Type B pancreatic cell (in vitro differentiated cells): Measurements from ENCODE around the gene ZNF467. TPM values are rescaled to one million over a fixed set of nuclear protein-coding genes. Genes with fewer than 3 reads are reported as not detected.

ENCODE experiments used
- DNase-seq: peaks from one replicate; pipeline ENCODE4 v3.0.0; 2021; ENCODE audit warnings: mixed read lengths; ENCODE audit not compliant: unreplicated experiment; ENCODE audit errors: extremely low spot score
- H3K27ac Mint-ChIP-seq: 2 replicates; pipeline ENCODE4 v1.8.0; 2021; ENCODE audit warnings: mild to moderate bottlenecking, mixed read lengths
- H3K27me3 Mint-ChIP-seq: 2 replicates; pipeline ENCODE4 v1.8.0; 2021; ENCODE audit warnings: mixed read lengths
- H3K36me3 Mint-ChIP-seq: 2 replicates; pipeline ENCODE4 v1.8.0; 2021; ENCODE audit warnings: mixed read lengths
- H3K4me1 Mint-ChIP-seq: one replicate; pipeline ENCODE4 v1.8.0; 2021; ENCODE audit warnings: mixed read lengths; ENCODE audit not compliant: unreplicated experiment
- H3K4me3 Mint-ChIP-seq: 2 replicates; pipeline ENCODE4 v1.8.0; 2021; ENCODE audit warnings: mild to moderate bottlenecking, mixed read lengths
- H3K9me3 Mint-ChIP-seq: 2 replicates; pipeline ENCODE4 v1.8.0; 2021; ENCODE audit warnings: mixed read lengths
- CTCF ChIP-seq: fragments of 200-600 bp; sonication (generic); conservative IDR thresholded peaks from 2 replicates; pipeline ENCODE4 v1.5.0; 2021; ENCODE audit warnings: antibody characterized with exemption, mild to moderate bottlenecking
- total RNA-seq: library from RNA; stranded (reverse); gene quantifications from 2 replicates; pipeline ENCODE4 v1.2.1, GENCODE V29; 2021; ENCODE audit warnings: low replicate concordance

The ZNF467 gene
- total RNA-seq, 1 donor from 2014 or later, result 17.6 TPM

- Mint-ChIP-seq H3K27me3 (no peaks in the 10 kb centered on the region), H3K27ac (no peak overlapping the region), H3K36me3 (peaks cover 4% of the 10 kb centered on the region), H3K4me3 (no peak overlapping the region), H3K4me1 (no peaks in the 10 kb centered on the region), H3K9me3 (no peaks in the 10 kb centered on the region)
- no peak for DNase-seq
- TF ChIP-seq CTCF, result no peak
Observed at GRCh38 chr7:149733924-149734790, 39.2 kb downstream of the ZNF467 start.

- H3K36me3 Mint-ChIP-seq, result peaks cover 4% of the 10 kb centered on the region
- no peaks in the 10 kb centered on the region for H3K4me1 Mint-ChIP-seq
- H3K27ac Mint-ChIP-seq, result no peak overlapping the region
- H3K4me3 Mint-ChIP-seq, result no peak overlapping the region
- no peaks in the 10 kb centered on the region for H3K9me3 Mint-ChIP-seq
- H3K27me3 Mint-ChIP-seq, result no peaks in the 10 kb centered on the region
- DNase-seq, result no peak
- TF ChIP-seq CTCF, result no peak
Observed at GRCh38 chr7:149733131-149733923, 40.1 kb downstream of the ZNF467 start.

GRCh38 chr7:149732611-149733010 is 40.8 kb downstream of the ZNF467 start:
- no peak for TF ChIP-seq CTCF
- Mint-ChIP-seq H3K36me3 (peaks cover 4% of the 10 kb centered on the region), H3K27ac (no peak overlapping the region), H3K4me3 (no peak overlapping the region), H3K4me1 (peaks cover 4% of the 10 kb centered on the region), H3K9me3 (no peaks in the 10 kb centered on the region), H3K27me3 (no peaks in the 10 kb centered on the region)
- no peak for DNase-seq

- Mint-ChIP-seq H3K27ac (no peak overlapping the region), H3K27me3 (no peaks in the 10 kb centered on the region), H3K4me1 (peaks cover 9% of the 10 kb centered on the region), H3K9me3 (no peaks in the 10 kb centered on the region), H3K36me3 (peaks cover 8% of the 10 kb centered on the region), H3K4me3 (no peak overlapping the region)
- no peak for TF ChIP-seq CTCF
- no peak for DNase-seq
Observed at GRCh38 chr7:149732111-149732561, 41.3 kb downstream of the ZNF467 start.

- TF ChIP-seq CTCF, result no peak
- Mint-ChIP-seq H3K36me3 (peaks cover 10% of the 10 kb centered on the region), H3K27me3 (no peaks in the 10 kb centered on the region), H3K4me3 (no peak overlapping the region), H3K4me1 (peaks cover 12% of the 10 kb centered on the region), H3K27ac (no peak overlapping the region), H3K9me3 (no peaks in the 10 kb centered on the region)
- no peak for DNase-seq
Observed at GRCh38 chr7:149731207-149731955, 42.0 kb downstream of the ZNF467 start.
